Measurements from ENCODE around the gene RBM41.
A peak's percentile ranks its signal among the peaks of the same experiment; 100 is the strongest.
"Not testable (repeated sequence)": the region's sequence is repeated elsewhere in the genome, so short reads cannot be mapped to it uniquely, and the experiment has no call there.

RBM41 gene

GRCh38 chrX:107118322-107119147, at the start of gene RBM41:
RBM41 (minus strand) TSS chrX:107118822; CDS start chrX:107118773, 49 bp downstream.
- peak; percentile 76 for FAIRE-seq

- FAIRE-seq: no peak
Measured at GRCh38 chrX:107168257-107168656, 49.6 kb upstream of the RBM41 start.

GRCh38 chrX:107167163-107167921, 48.7 kb upstream of the RBM41 start:
- FAIRE-seq: no peak

- not testable (repeated sequence) for FAIRE-seq
Measured at GRCh38 chrX:107157618-107158017, 39.0 kb upstream of the RBM41 start.

- not testable (repeated sequence) for FAIRE-seq
Measured at GRCh38 chrX:107155621-107156430, 37.2 kb upstream of the RBM41 start.

GRCh38 chrX:107154787-107155620, 36.4 kb upstream of the RBM41 start:
- no peak for FAIRE-seq

- no peak for FAIRE-seq
Measured at GRCh38 chrX:107153005-107153404, 34.4 kb upstream of the RBM41 start.

- FAIRE-seq: no peak
Measured at GRCh38 chrX:107146670-107147069, 28.0 kb upstream of the RBM41 start.

GRCh38 chrX:107135965-107136307, 17.3 kb upstream of the RBM41 start:
- FAIRE-seq: no peak

- no peak for FAIRE-seq
Measured at GRCh38 chrX:107135049-107135964, 16.7 kb upstream of the RBM41 start.

GRCh38 chrX:107123750-107124149, 5.1 kb upstream of the RBM41 start:
- FAIRE-seq: no peak

- no peak for FAIRE-seq
Measured at GRCh38 chrX:107119283-107119682, 661 bp upstream of the RBM41 start.

GRCh38 chrX:107117993-107118321, 665 bp downstream of the RBM41 start:
- no peak for FAIRE-seq

- FAIRE-seq: no peak
Measured at GRCh38 chrX:107107459-107107858, 11.2 kb downstream of the RBM41 start.

GRCh38 chrX:107102980-107103379, 15.6 kb downstream of the RBM41 start:
- no peak for FAIRE-seq

- no peak for FAIRE-seq
Measured at GRCh38 chrX:107076158-107076557, 42.5 kb downstream of the RBM41 start.

- not testable (repeated sequence) for FAIRE-seq
Measured at GRCh38 chrX:107057731-107058130, 60.9 kb downstream of the RBM41 start.

GRCh38 chrX:107054978-107055377, 63.6 kb downstream of the RBM41 start:
- no peak for FAIRE-seq

GRCh38 chrX:107050195-107050709, 68.4 kb downstream of the RBM41 start:
- FAIRE-seq: no peak

GRCh38 chrX:107047622-107048021, 71.0 kb downstream of the RBM41 start:
- no peak for FAIRE-seq

GRCh38 chrX:107029752-107030151, 88.9 kb downstream of the RBM41 start:
- FAIRE-seq: no peak

Data from A204.1 (cell line).